Calu3 (cell line): Measurements from ENCODE around the gene TMEM240. TPM values are rescaled to one million over a fixed set of nuclear protein-coding genes. Genes with fewer than 3 reads are reported as not detected.

Experiments used
- BruUV-seq: library from RNA; stranded (reverse); fragments of 400-500 nt; replicated peaks from 2 replicates; lab custom pipeline; 2021; lab: Mats Ljungman, UMichigan
- CTCF ChIA-PET: fragments of 300-600 bp; sonication (Branson Sonifier 250); formaldehyde crosslinking; loops from one replicate; lab custom pipeline; 2022; ENCODE audit warnings: antibody characterized with exemption; lab: Charles Lee
- DNase-seq: peaks from one replicate; pipeline ENCODE4 v3.0.0; 2022
- H3K27ac Mint-ChIP-seq: one replicate; pipeline ENCODE4 v1.8.0; 2022; ENCODE audit warnings: mixed read lengths; ENCODE audit not compliant: unreplicated experiment
- H3K27me3 Mint-ChIP-seq: one replicate; pipeline ENCODE4 v1.8.0; 2022; ENCODE audit warnings: mixed read lengths; ENCODE audit not compliant: unreplicated experiment
- H3K36me3 Mint-ChIP-seq: one replicate; pipeline ENCODE4 v1.8.0; 2022; ENCODE audit warnings: mild to moderate bottlenecking, moderate library complexity, mixed read lengths; ENCODE audit not compliant: insufficient read depth, unreplicated experiment
- H3K4me1 Mint-ChIP-seq: one replicate; pipeline ENCODE4 v1.8.0; 2022; ENCODE audit warnings: mild to moderate bottlenecking, low read depth, mixed read lengths; ENCODE audit not compliant: unreplicated experiment
- H3K4me3 Mint-ChIP-seq: one replicate; pipeline ENCODE4 v1.8.0; 2022; ENCODE audit warnings: mild to moderate bottlenecking, low read depth, moderate library complexity, mixed read lengths; ENCODE audit not compliant: unreplicated experiment
- H3K9me3 Mint-ChIP-seq: one replicate; pipeline ENCODE4 v1.8.0; 2022; ENCODE audit warnings: low read depth, mixed read lengths; ENCODE audit not compliant: unreplicated experiment
- CTCF ChIP-seq: fragments of 200-600 bp; IDR thresholded peaks from one replicate; pipeline ENCODE4 v1.8.0; 2022; ENCODE audit warnings: antibody characterized with exemption; ENCODE audit not compliant: unreplicated experiment
- intact Hi-C: fragments of 100-400 bp; cut with micrococcal nuclease; formaldehyde crosslinking; loops from one replicate; pipeline ENCODE4 v1.10.0; 2022; ENCODE audit not compliant: unreplicated experiment
- total RNA-seq: library from RNA; stranded (reverse); gene quantifications from 2 replicates; pipeline ENCODE4 v1.2.3, GENCODE V29; 2022

TMEM240 gene
- total RNA-seq, 1 experiment from 2014 or later: 5.1 TPM

- no peak for DNase-seq
- H3K4me3 Mint-ChIP-seq: no peak overlapping the region
- H3K27me3 Mint-ChIP-seq: no peaks in the 10 kb centered on the region
- H3K36me3 Mint-ChIP-seq: peaks cover 39% of the 10 kb centered on the region
- CTCF ChIA-PET: no interaction called here
- H3K27ac Mint-ChIP-seq: no peak overlapping the region
- BruUV-seq: no TSS peak
- H3K4me1 Mint-ChIP-seq: no peaks in the 10 kb centered on the region
- TF ChIP-seq CTCF: no peak
- intact Hi-C loops: no loop called here
- no peaks in the 10 kb centered on the region for H3K9me3 Mint-ChIP-seq
Measured at GRCh38 chr1:1540818-1541628, 599 bp upstream of the TMEM240 start.

GRCh38 chr1:1539310-1540089 is 924 bp downstream of the TMEM240 start:
- TF ChIP-seq CTCF: no peak
- H3K9me3 Mint-ChIP-seq: no peaks in the 10 kb centered on the region
- peaks cover 28% of the 10 kb centered on the region for H3K36me3 Mint-ChIP-seq
- intact Hi-C loops: no loop called here
- H3K27ac Mint-ChIP-seq: no peak overlapping the region
- CTCF ChIA-PET: no interaction called here
- DNase-seq: no peak
- H3K4me3 Mint-ChIP-seq: no peak overlapping the region
- H3K27me3 Mint-ChIP-seq: no peaks in the 10 kb centered on the region
- no peaks in the 10 kb centered on the region for H3K4me1 Mint-ChIP-seq
- BruUV-seq: no TSS peak

GRCh38 chr1:1538989-1539309 is 1.5 kb downstream of the TMEM240 start:
- CTCF ChIA-PET: no interaction called here
- Mint-ChIP-seq H3K4me1 (no peaks in the 10 kb centered on the region), H3K27me3 (no peaks in the 10 kb centered on the region), H3K36me3 (peaks cover 27% of the 10 kb centered on the region), H3K9me3 (no peaks in the 10 kb centered on the region), H3K4me3 (no peak overlapping the region), H3K27ac (no peak overlapping the region)
- intact Hi-C loops: no loop called here
- BruUV-seq: no TSS peak
- DNase-seq: no peak
- no peak for TF ChIP-seq CTCF

GRCh38 chr1:1538334-1538733 is 2.1 kb downstream of the TMEM240 start:
- Mint-ChIP-seq H3K27me3 (no peaks in the 10 kb centered on the region), H3K4me1 (no peaks in the 10 kb centered on the region), H3K4me3 (no peak overlapping the region)

More at GRCh38 chr1:1538334-1538733, 2.1 kb downstream of the TMEM240 start:
- H3K27ac Mint-ChIP-seq: no peak overlapping the region
- TF ChIP-seq CTCF: no peak
- no peaks in the 10 kb centered on the region for H3K9me3 Mint-ChIP-seq
- intact Hi-C loops: no loop called here
- BruUV-seq: no TSS peak
- peaks cover 27% of the 10 kb centered on the region for H3K36me3 Mint-ChIP-seq
- CTCF ChIA-PET: no interaction called here
- no peak for DNase-seq
